CD14-positive monocyte (primary cell): ENCODE results near the gene LPIN1. TPM values are rescaled to one million over a fixed set of nuclear protein-coding genes. Genes with fewer than 3 reads are reported as not detected.

Source experiments
- DNase-seq, 3 donors: peaks; one replicate each; pipeline ENCODE4 v3.0.0-alpha.2; 2011 to 2022
- H2AFZ ChIP-seq: 2 replicates; pipeline ENCODE4 v1.6.0; 2012; ENCODE audit warnings: mild to moderate bottlenecking, low read depth, low read length, inconsistent platforms; ENCODE audit not compliant: insufficient read depth, poor library complexity, severe bottlenecking
- H3K27ac ChIP-seq, 2 donors: 1 replicate in 1 of 2; 2 replicates in 1 of 2; pipeline ENCODE4 v1.5.1; 2012 to 2013; ENCODE audit warnings: low read length in 2 of 2, control low read depth in 1 of 2, inconsistent platforms in 1 of 2, low read depth in 1 of 2, mild to moderate bottlenecking in 1 of 2
- H3K27me3 ChIP-seq, 2 donors: one replicate each; pipeline versions ENCODE4 v1.6.0 to v1.6.1; 2011 to 2013; ENCODE audit warnings: low read length in 2 of 2; ENCODE audit not compliant: control insufficient read depth in 2 of 2, insufficient read depth in 2 of 2
- H3K36me3 ChIP-seq, 2 donors: replicated peaks in 1 of 2; 1 replicate in 1 of 2; 2 replicates in 1 of 2; pipeline versions ENCODE4 v1.5.1 to v1.6.1; 2012 to 2013; ENCODE audit warnings: low read length in 2 of 2, control low read depth in 1 of 2, inconsistent platforms in 1 of 2, mild to moderate bottlenecking in 1 of 2; ENCODE audit not compliant: insufficient read depth in 2 of 2, control insufficient read depth in 1 of 2
- H3K4me1 ChIP-seq, 2 donors: 1 replicate in 1 of 2; 2 replicates in 1 of 2; pipeline versions ENCODE4 v1.5.1 to v1.6.1; 2012 to 2013; ENCODE audit warnings: low read length in 2 of 2, control low read depth in 1 of 2, inconsistent platforms in 1 of 2, mild to moderate bottlenecking in 1 of 2, moderate library complexity in 1 of 2; ENCODE audit not compliant: insufficient read depth in 2 of 2, control insufficient read depth in 1 of 2
- H3K4me2 ChIP-seq: replicated peaks from 2 replicates; pipeline ENCODE3; 2012; ENCODE audit warnings: low read length, moderate library complexity, mild to moderate bottlenecking; ENCODE audit not compliant: poor library complexity, severe bottlenecking; ENCODE audit errors: extremely low read depth
- H3K4me3 ChIP-seq, 3 experiments: fragments of 200-600 bp in 1 of 3; sonication (generic) in 1 of 3; replicated peaks in 1 of 3; 1 replicate in 2 of 3; 2 replicates in 1 of 3; pipeline ENCODE4 v1.5.1; 2011 to 2013; ENCODE audit warnings: low read length in 3 of 3, mild to moderate bottlenecking in 3 of 3, control low read depth in 2 of 3, low read depth in 2 of 3, inconsistent platforms in 1 of 3, moderate library complexity in 1 of 3
- H3K79me2 ChIP-seq: 2 replicates; pipeline ENCODE4 v1.6.0; 2012; ENCODE audit warnings: mild to moderate bottlenecking, control low read depth, inconsistent platforms, low read length, moderate library complexity; ENCODE audit not compliant: insufficient read depth
- H3K9ac ChIP-seq: 2 replicates; pipeline ENCODE4 v1.6.0; 2017; ENCODE audit warnings: low read length, mild to moderate bottlenecking; ENCODE audit not compliant: insufficient read depth, poor library complexity, severe bottlenecking
- H3K9me3 ChIP-seq, 2 donors: replicated peaks in 1 of 2; 1 replicate in 1 of 2; 2 replicates in 1 of 2; pipeline versions ENCODE4 v1.5.1 to v1.6.1; 2012 to 2013; ENCODE audit warnings: low read length in 2 of 2, control low read depth in 1 of 2; ENCODE audit not compliant: control insufficient read depth in 1 of 2, insufficient read depth in 1 of 2
- H4K20me1 ChIP-seq: 2 replicates; pipeline ENCODE4 v1.6.0; 2012; ENCODE audit warnings: mild to moderate bottlenecking, low read length, control low read depth, moderate library complexity; ENCODE audit not compliant: insufficient read depth
- H3K27ac Mint-ChIP-seq, 7 donors: one replicate each; pipeline ENCODE4 v1.8.0; 2020; ENCODE audit warnings: mild to moderate bottlenecking in 7 of 7, mixed read lengths in 7 of 7, moderate library complexity in 6 of 7, inconsistent platforms in 2 of 7
- H3K27me3 Mint-ChIP-seq, 3 donors: one replicate each; pipeline ENCODE4 v1.8.0; 2021 to 2022; ENCODE audit warnings: low read depth in 3 of 3, mild to moderate bottlenecking in 3 of 3, mixed read lengths in 3 of 3, moderate library complexity in 3 of 3, inconsistent platforms in 1 of 3
- H3K36me3 Mint-ChIP-seq, 2 donors: one replicate each; pipeline ENCODE4 v1.8.0; 2020; ENCODE audit warnings: mixed read lengths in 2 of 2, inconsistent platforms in 1 of 2, mild to moderate bottlenecking in 1 of 2
- H3K4me1 Mint-ChIP-seq: one replicate; pipeline ENCODE4 v1.8.0; 2020; ENCODE audit warnings: mild to moderate bottlenecking, mixed read lengths
- H3K4me3 Mint-ChIP-seq, 2 donors: one replicate each; pipeline ENCODE4 v1.8.0; 2020; ENCODE audit warnings: mild to moderate bottlenecking in 2 of 2, mixed read lengths in 2 of 2, moderate library complexity in 1 of 2
- H3K9me3 Mint-ChIP-seq, 7 donors: one replicate each; pipeline ENCODE4 v1.8.0; 2020 to 2022; ENCODE audit warnings: mixed read lengths in 7 of 7, mild to moderate bottlenecking in 6 of 7, moderate library complexity in 6 of 7, inconsistent platforms in 2 of 7
- CTCF ChIP-seq: fragments of 200-600 bp; IDR thresholded peaks from one replicate; pipeline ENCODE4 v1.8.0; 2022; ENCODE audit warnings: antibody characterized with exemption, mild to moderate bottlenecking
- WGBS: methylation state at CpG from one replicate; pipeline ENCODE4 v1.1.5; 2013; ENCODE audit warnings: missing lambda C conversion rate; ENCODE audit not compliant: insufficient coverage; 5-methylcytosine and 5-hydroxymethylcytosine counted together
- intact Hi-C, 2 donors: fragments of 100-400 bp; cut with micrococcal nuclease; formaldehyde crosslinking; loops; one replicate each; pipeline versions ENCODE4 v1.15.0 to v1.15.1; 2023
- polyA plus RNA-seq, 3 donors: library from polyadenylated mRNA; depleted of rRNA in 1 of 3; unstranded in 2 of 3; stranded (reverse) in 1 of 3; fragments of 300-500 nt in 2 of 3; fragments of >200 nt in 1 of 3; fragmentation: Illumina TruSeq in 2 of 3; gene quantifications; 1 replicate in 2 of 3; 2 replicates in 1 of 3; pipeline ENCODE4 v1.2.3, GENCODE V29; 2012 to 2021

The LPIN1 gene
- polyA plus RNA-seq, 3 donors = 1.8 to 17.6 (median 2.7) TPM

GRCh38 chr2:11742317-11742701 is 4.1 kb upstream of the LPIN1 start:
- peak in 1 of 3 donors; percentile 49 for DNase-seq
- H3K9me3 Mint-ChIP-seq = peaks cover 0 to 4% (median 0%) of the 10 kb centered on the region in 7 donors
- Histone ChIP-seq H3K4me1 (peaks cover 35 to 50% of the 10 kb centered on the region in 2 donors), H3K9ac (no peak overlapping the region), H3K4me2 (no peak overlapping the region), H2AFZ (no peak overlapping the region), H3K4me3 (no peak overlapping the region), H3K27ac (no peak overlapping the region), H3K9me3 (no peaks in the 10 kb centered on the region), H3K79me2 (peaks cover 6% of the 10 kb centered on the region), H3K36me3 (no peaks in the 10 kb centered on the region), H3K27me3 (no peaks in the 10 kb centered on the region), H4K20me1 (peaks cover 6% of the 10 kb centered on the region)
- peak overlapping the region in 5 of 7 donors; percentile 31 to 79 (median 51) for H3K27ac Mint-ChIP-seq
- H3K4me1 Mint-ChIP-seq = peaks cover 46% of the 10 kb centered on the region
- peaks cover 0 to under 1% of the 10 kb centered on the region in 2 donors for H3K36me3 Mint-ChIP-seq
- H3K27me3 Mint-ChIP-seq = peaks cover 1 to 4% (median 3%) of the 10 kb centered on the region in 3 donors
- no peak overlapping the region for H3K4me3 Mint-ChIP-seq
- intact Hi-C loops = loop anchor here (5.0 to 10.0 kb wide), 3 partner anchors 35 to 202 kb away; no protein-coding TSS in a partner anchor
- TF ChIP-seq CTCF = no peak
- WGBS = 100% methylated on average over 1 of the region's 4 CpGs

GRCh38 chr2:11742702-11743357 is 3.6 kb upstream of the LPIN1 start:
- Histone ChIP-seq H3K4me2 (no peak overlapping the region), H4K20me1 (peaks cover 11% of the 10 kb centered on the region), H3K79me2 (peaks cover 11% of the 10 kb centered on the region), H3K4me1 (peaks cover 40 to 55% of the 10 kb centered on the region in 2 donors), H3K9ac (no peak overlapping the region), H3K9me3 (no peaks in the 10 kb centered on the region), H2AFZ (no peak overlapping the region), H3K27ac (peak overlapping the region; percentile 16 to 70), H3K4me3 (no peak overlapping the region), H3K27me3 (no peaks in the 10 kb centered on the region), H3K36me3 (no peaks in the 10 kb centered on the region)
- Mint-ChIP-seq H3K36me3 (peaks cover 0 to 5% of the 10 kb centered on the region in 2 donors), H3K27ac (peak overlapping the region; percentile 51 to 93 (median 84)), H3K27me3 (peaks cover 7 to 8% (median 7%) of the 10 kb centered on the region in 3 donors), H3K9me3 (peaks cover 0 to 4% (median 0%) of the 10 kb centered on the region in 7 donors), H3K4me1 (peaks cover 51% of the 10 kb centered on the region), H3K4me3 (no peak overlapping the region)
- no peak for TF ChIP-seq CTCF
- WGBS = 97% methylated on average over 16 of the region's 16 CpGs
- intact Hi-C loops = loop anchor here (5.0 to 10.0 kb wide), 3 partner anchors 34 to 202 kb away; no protein-coding TSS in a partner anchor
- no peak for DNase-seq
